HG03064 (cell line): ENCODE measurements around the gene POLG2.
"Not testable (repeated sequence)": the region's sequence is repeated elsewhere in the genome, so short reads cannot be mapped to it uniquely, and the experiment has no call there.

ENCODE experiments used
- ATAC-seq: cut with Tn5 transposase; IDR thresholded peaks from one replicate; pipeline ENCODE4 v1.9.1; 2021; ENCODE audit warnings: low read depth; ENCODE audit not compliant: unreplicated experiment

The POLG2 gene

GRCh38 chr17:64491034-64491860 is 5.6 kb downstream of the POLG2 start:
- ATAC-seq: no peak

GRCh38 chr17:64488301-64488700 is 8.6 kb downstream of the POLG2 start:
- ATAC-seq: no peak

GRCh38 chr17:64484380-64484779 is 12.5 kb downstream of the POLG2 start:
- no peak for ATAC-seq

- no peak for ATAC-seq
Observed at GRCh38 chr17:64480951-64481350, 15.9 kb downstream of the POLG2 start.

- ATAC-seq: no peak
Observed at GRCh38 chr17:64477849-64478248, 19.0 kb downstream of the POLG2 start.

- no peak for ATAC-seq
Observed at GRCh38 chr17:64472564-64472963, 24.3 kb downstream of the POLG2 start.

- ATAC-seq: no peak
Observed at GRCh38 chr17:64471440-64471839, 25.4 kb downstream of the POLG2 start.

- ATAC-seq: no peak
Observed at GRCh38 chr17:64470625-64471024, 26.2 kb downstream of the POLG2 start.

GRCh38 chr17:64466834-64467233 is 30.0 kb downstream of the POLG2 start:
- ATAC-seq: not testable (repeated sequence)

- no peak for ATAC-seq
Observed at GRCh38 chr17:64466019-64466735, 30.7 kb downstream of the POLG2 start.

GRCh38 chr17:64461788-64462187 is 35.1 kb downstream of the POLG2 start:
- no peak for ATAC-seq

GRCh38 chr17:64460955-64461354 is 35.9 kb downstream of the POLG2 start:
- no peak for ATAC-seq

- ATAC-seq: not testable (repeated sequence)
Observed at GRCh38 chr17:64459818-64460217, 37.0 kb downstream of the POLG2 start.

- ATAC-seq: no peak
Observed at GRCh38 chr17:64459284-64459747, 37.5 kb downstream of the POLG2 start.

- ATAC-seq: no peak
Observed at GRCh38 chr17:64458756-64459155, 38.1 kb downstream of the POLG2 start.

- ATAC-seq: no peak
Observed at GRCh38 chr17:64457156-64457555, 39.7 kb downstream of the POLG2 start.

GRCh38 chr17:64455993-64456885 is 40.6 kb downstream of the POLG2 start:
- no peak for ATAC-seq

GRCh38 chr17:64449545-64449944 is 47.3 kb downstream of the POLG2 start:
- no peak for ATAC-seq

- ATAC-seq: no peak
Observed at GRCh38 chr17:64448665-64449512, 48.0 kb downstream of the POLG2 start, which contains the start of gene MILR1. MILR1 (plus strand) TSS chr17:64449115; CDS start chr17:64449169, 54 bp downstream.

GRCh38 chr17:64447526-64447925 is 49.3 kb downstream of the POLG2 start:
- no peak for ATAC-seq
